Activated CD8-positive, alpha-beta memory T cell treated with anti-CD3 and anti-CD28 coated beads, Interleukin-2, amount 10 ng/mL, durations not matched to agents 7 days and 5 days (primary cell): ENCODE measurements around the gene TPGS1. TPM values are rescaled to one million over a fixed set of nuclear protein-coding genes. Genes with fewer than 3 reads are reported as not detected.

Experiments used
- ATAC-seq: fragments of 150-1000 bp; cut with Tn5 transposase; one replicate; pipeline ENCODE4 v1.10.0; 2021; ENCODE audit warnings: moderate library complexity
- CTCF ChIA-PET: fragments of 350-600 bp; sonication (Branson Sonifier 250); formaldehyde crosslinking; loops from one replicate; lab custom pipeline; 2021; ENCODE audit warnings: antibody characterized with exemption; lab: Charles Lee
- DNase-seq: peaks from one replicate; pipeline ENCODE4 v3.0.0-alpha.2; 2020
- H3K27ac Mint-ChIP-seq: one replicate; pipeline ENCODE4 v1.8.0; 2021; ENCODE audit warnings: mild to moderate bottlenecking, mixed read lengths
- H3K27me3 Mint-ChIP-seq: one replicate; pipeline ENCODE4 v1.8.0; 2021; ENCODE audit warnings: mixed read lengths
- H3K36me3 Mint-ChIP-seq: one replicate; pipeline ENCODE4 v1.8.0; 2021; ENCODE audit warnings: mild to moderate bottlenecking, mixed read lengths
- H3K4me1 Mint-ChIP-seq: one replicate; pipeline ENCODE4 v1.8.0; 2021; ENCODE audit warnings: mixed read lengths
- H3K4me3 Mint-ChIP-seq: one replicate; pipeline ENCODE4 v1.8.0; 2021; ENCODE audit warnings: mild to moderate bottlenecking, moderate library complexity, mixed read lengths
- H3K9me3 Mint-ChIP-seq: one replicate; pipeline ENCODE4 v1.8.0; 2022; ENCODE audit warnings: low read depth, mixed read lengths
- total RNA-seq, 2 experiments: library from RNA; stranded (reverse); gene quantifications; one replicate each; pipeline ENCODE4 v1.2.3, GENCODE V29; 2021

Gene TPGS1
- total RNA-seq, 2 experiments from 2014 or later = 19.4 to 21.6 TPM

DNA sequence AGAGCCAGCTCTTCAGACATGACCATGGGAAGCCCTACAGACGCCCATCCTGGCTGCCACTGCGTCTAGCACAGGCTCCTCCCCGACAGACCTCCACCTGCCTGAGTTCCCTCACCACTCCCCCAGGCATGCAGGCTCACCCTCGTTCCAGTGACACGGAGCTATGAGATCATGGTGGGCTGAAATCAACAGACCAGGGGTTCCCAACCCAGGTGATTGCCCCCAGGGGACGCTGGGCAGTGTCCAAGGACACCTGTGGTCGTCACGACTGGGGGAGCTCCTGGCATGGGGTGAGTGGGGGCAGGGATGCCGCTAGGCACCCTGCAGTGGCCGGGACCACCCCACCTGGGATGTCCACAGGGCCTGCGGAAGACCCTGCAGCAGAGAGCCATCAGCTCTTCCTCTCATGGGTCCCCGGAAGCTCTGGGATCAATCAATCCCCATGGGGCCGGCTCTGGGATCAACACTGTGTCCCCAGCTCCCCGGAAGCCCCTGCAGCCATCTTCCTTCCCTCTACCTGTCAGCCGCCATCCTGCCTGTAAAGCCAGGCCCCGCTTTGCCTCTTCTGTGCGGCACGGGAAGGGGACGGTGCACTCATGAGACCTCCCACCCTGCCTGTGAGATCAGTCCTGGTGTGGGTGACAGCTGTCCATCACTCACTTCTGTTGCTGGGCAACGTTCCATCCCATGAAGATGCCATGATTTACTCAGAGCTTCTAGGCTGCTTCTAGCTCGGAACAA is 23.8 kb upstream of the TPGS1 start:
- DNase-seq (no peak), ATAC-seq (no peak)
- Mint-ChIP-seq H3K4me3 (no peak overlapping the region), H3K9me3 (peaks cover 18% of the 10 kb centered on the region), H3K27me3 (peaks cover 13% of the 10 kb centered on the region), H3K4me1 (peaks cover 8% of the 10 kb centered on the region), H3K27ac (no peak overlapping the region), H3K36me3 (peaks cover 17% of the 10 kb centered on the region)
- CTCF ChIA-PET = no interaction called here

DNA sequence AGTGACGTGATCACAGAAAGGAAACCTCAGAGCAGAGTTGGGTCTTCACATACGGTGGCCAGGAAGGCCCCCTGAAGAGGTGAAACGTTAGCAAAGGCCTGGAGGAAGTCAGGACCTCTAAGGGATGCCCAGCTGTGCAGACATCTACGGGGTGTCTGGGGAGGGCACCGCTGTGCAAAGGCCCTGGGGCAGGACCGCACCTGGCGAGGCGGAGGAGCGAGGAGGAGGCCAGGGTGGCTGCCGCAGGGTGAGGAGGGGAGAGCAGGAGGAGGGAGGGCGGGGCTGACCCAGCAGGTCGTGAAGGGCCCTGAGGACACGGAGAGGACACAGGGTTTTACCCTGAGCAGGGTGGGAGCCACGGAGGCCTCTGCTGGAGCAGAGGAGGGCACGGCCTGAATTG is 22.8 kb upstream of the TPGS1 start:
- CTCF ChIA-PET = no interaction called here
- H3K4me3 Mint-ChIP-seq = no peak overlapping the region
- H3K27me3 Mint-ChIP-seq = peaks cover 13% of the 10 kb centered on the region
- ATAC-seq (no peak), DNase-seq (no peak)
- H3K4me1 Mint-ChIP-seq = peaks cover 9% of the 10 kb centered on the region
- H3K9me3 Mint-ChIP-seq = peaks cover 18% of the 10 kb centered on the region
- H3K36me3 Mint-ChIP-seq = peaks cover 17% of the 10 kb centered on the region
- no peak overlapping the region for H3K27ac Mint-ChIP-seq

DNA sequence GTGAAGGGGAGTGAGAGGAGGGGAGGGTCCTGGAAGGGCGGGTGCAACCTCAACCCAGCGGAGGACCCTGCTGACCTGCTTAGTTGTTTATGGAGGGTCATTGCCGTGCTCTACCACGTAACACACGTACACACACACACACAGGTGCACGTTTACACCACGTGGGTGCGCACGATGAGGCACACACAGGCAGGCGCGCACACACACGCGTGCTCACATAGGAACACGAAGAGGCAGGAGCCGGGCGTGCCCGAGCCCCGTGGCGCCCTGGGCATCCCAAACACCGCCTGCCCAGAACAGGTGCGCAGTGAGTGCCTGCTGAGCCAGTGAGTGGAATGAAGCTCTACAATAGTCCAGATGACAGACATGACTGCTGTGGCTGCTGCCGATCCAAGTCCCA is 22.2 kb upstream of the TPGS1 start:
- no peak overlapping the region for H3K4me3 Mint-ChIP-seq
- DNase-seq (no peak), ATAC-seq (no peak)
- CTCF ChIA-PET = interaction anchor here (1.1 to 2.5 kb wide), 2 partner anchors 11 to 26 kb away, joined by 5 to 6 read pairs; partner anchors contain the start of gene MADCAM1
- peaks cover 9% of the 10 kb centered on the region for H3K4me1 Mint-ChIP-seq
- H3K36me3 Mint-ChIP-seq = peaks cover 14% of the 10 kb centered on the region
- peaks cover 15% of the 10 kb centered on the region for H3K9me3 Mint-ChIP-seq
- peaks cover 13% of the 10 kb centered on the region for H3K27me3 Mint-ChIP-seq
- H3K27ac Mint-ChIP-seq = no peak overlapping the region

DNA sequence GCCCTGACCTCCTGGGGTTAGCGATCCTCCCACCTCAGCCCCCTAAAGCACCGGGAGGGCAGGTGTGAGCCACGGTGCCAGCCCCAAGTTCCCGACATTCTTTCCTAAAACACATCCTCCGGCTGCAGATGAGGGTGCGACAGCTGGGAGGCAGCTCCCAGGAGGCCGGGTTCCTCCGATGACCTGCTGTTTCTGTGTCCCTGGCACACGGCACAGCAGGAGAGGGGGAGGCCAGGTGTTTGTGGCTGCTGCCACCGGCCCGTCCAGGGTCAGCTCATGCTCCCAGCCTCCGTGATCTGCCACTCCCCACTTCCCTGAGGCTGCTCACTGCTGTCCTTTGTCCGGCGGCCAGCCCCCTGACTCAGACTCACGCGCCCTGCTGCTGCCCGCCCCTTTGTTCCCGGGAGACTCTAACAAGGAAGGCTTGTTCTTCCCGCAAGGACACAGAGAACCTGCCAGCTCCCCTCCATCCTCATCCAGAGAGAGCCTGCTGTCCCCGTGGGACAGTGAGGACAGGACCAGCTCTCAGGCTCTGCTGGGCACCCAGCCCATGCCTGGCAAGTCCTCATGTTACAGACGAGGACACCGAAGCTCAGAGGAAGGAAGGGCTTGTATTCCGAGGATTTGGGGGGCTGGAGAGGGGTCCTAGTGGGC is 21.6 kb upstream of the TPGS1 start:
- Mint-ChIP-seq H3K4me3 (no peak overlapping the region), H3K36me3 (peaks cover 8% of the 10 kb centered on the region), H3K27me3 (peaks cover 13% of the 10 kb centered on the region), H3K27ac (no peak overlapping the region), H3K9me3 (peaks cover 8% of the 10 kb centered on the region), H3K4me1 (peaks cover 9% of the 10 kb centered on the region)
- ATAC-seq (no peak), DNase-seq (no peak)
- CTCF ChIA-PET = interaction anchor here (1.1 to 2.5 kb wide), 2 partner anchors 10 to 25 kb away, joined by 5 to 6 read pairs; partner anchors contain the start of gene MADCAM1

DNA sequence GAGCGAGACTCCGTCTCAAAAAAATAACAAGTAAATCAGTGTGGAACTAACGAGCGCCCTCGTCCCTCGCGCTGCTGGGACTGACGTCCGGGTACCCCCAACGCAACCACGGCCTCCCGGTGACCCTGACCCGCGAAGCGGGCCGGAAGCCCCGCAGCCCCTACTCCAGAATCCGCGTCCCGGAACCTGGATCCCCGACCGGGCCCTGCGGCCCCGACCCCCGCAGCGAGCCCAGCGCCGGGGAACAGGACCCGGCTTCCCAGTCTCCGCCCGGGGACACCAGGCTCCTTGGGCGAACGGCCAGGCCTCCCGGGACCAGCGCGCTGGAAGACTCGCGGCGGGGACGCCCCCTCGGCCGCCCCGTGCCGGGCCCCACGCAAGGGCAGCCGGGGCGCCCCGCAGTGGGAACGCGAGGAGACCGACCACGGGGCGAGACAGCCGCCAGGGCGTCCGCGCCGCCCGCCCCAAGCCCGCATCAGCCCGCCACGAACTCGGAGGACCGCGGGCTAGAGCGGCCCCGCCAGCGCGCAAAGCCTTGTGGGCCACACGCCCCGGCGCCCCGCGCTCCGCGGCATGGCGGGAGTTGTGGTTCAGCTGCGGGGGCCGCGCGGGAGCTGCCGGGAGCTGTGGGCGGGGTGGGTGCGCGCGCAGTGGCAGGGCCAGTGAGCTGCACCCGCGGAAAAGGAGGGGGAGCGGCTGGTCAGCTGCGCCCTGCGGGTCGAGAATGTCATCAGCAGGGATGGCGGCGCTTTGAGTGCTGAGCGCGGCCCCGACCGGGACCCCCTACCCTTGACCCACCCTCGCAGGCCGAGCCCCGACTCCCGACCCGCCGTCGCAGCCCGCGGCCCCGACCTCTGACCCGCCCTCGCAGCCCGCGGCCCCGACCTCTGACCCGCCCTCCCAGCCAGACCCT is 18.5 kb upstream of the TPGS1 start:
- peak; percentile 86 for ATAC-seq
- peaks cover 13% of the 10 kb centered on the region for H3K27me3 Mint-ChIP-seq
- H3K4me3 Mint-ChIP-seq = peak overlapping the region; percentile 75
- peaks cover 2% of the 10 kb centered on the region for H3K9me3 Mint-ChIP-seq
- H3K4me1 Mint-ChIP-seq = peaks cover 10% of the 10 kb centered on the region
- peaks cover 2% of the 10 kb centered on the region for H3K36me3 Mint-ChIP-seq
- peak overlapping the region; percentile 82 for H3K27ac Mint-ChIP-seq
- CTCF ChIA-PET = interaction anchor here (0.9 to 2.3 kb wide), 3 partner anchors 18 to 144 kb away, joined by 6 to 22 read pairs (median 13); partner anchors contain the start of genes MIER2 and TPGS1
- peak; percentile 93 for DNase-seq

DNA sequence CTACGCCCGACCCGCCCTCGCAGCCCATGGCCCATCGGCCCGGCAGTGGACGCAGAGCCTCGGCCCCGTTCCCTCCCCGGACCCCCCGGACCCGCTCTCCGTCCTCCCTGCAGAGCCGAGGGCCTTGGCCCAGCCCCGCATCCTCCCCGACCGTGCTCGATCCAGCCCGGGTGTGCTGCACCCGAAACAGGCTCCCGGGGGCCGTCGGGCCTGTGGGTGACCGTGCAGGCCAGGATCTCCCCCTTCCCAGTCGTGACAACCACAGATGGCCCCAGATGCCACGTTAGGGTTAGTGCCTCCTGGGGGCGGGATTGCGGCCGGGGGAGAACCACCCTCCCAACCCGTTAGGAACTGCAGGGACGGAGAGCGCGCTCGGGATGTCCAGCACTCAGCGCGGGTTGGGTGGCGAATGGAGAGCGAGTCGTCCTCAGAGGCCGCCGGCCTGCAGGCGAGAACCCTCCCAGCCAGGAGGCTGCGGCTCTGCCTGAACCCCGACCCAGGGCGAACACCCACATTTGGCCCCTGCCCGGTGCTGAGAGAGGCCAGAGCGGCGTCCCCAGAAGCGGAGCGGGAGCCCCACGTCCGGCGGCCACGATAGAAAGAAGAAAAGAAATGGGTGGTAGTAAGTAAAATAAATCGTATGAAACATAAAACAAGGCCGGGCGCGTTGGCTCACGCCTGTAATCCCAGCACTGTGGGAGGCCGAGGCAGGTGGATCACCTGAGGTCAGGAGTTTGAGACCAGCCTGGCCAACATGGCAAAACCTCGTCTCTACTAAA is 17.7 kb upstream of the TPGS1 start:
- CTCF ChIA-PET = interaction anchor here (0.9 to 2.3 kb wide), 4 partner anchors 17 to 145 kb away, joined by 6 to 22 read pairs (median 10); partner anchors contain the start of genes MIER2 and TPGS1
- H3K4me3 Mint-ChIP-seq = peak overlapping the region; percentile 75
- peaks cover 11% of the 10 kb centered on the region for H3K4me1 Mint-ChIP-seq
- peaks cover 13% of the 10 kb centered on the region for H3K27me3 Mint-ChIP-seq
- DNase-seq (no peak), ATAC-seq (peak; percentile 32)
- peak overlapping the region; percentile 82 for H3K27ac Mint-ChIP-seq
- peaks cover 3% of the 10 kb centered on the region for H3K9me3 Mint-ChIP-seq
- H3K36me3 Mint-ChIP-seq = peaks cover 3% of the 10 kb centered on the region

DNA sequence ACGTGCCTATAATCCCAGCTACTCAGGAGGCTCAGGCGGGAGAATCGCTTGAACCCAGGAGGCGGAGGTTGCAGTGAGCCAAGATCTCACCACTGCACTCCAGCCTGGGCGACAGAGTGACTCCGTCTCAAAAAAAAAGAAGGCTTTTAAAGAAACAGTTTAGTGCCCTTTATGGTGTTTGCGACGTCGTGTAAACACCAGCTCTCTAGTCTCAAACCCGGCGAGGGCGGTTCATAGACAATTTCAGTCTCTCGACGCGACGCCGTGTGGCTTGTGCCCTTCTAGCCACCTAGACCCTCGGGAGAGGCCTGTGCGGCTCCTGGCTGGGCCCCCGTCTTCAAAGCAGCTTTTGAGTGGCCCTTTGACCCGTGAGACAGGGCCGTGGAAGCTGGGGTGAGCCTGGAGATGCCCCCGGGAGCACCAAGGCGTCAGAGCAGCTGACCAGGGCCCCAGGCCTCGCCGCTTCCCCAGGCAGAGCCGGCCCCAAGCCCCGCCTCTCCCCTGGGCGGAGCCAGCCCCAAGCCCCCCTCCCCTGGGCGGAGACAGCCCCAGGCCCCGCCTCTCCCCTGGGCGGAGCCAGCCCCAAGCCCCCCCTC is 16.1 kb upstream of the TPGS1 start:
- Mint-ChIP-seq H3K27me3 (peaks cover 6% of the 10 kb centered on the region), H3K36me3 (peaks cover 3% of the 10 kb centered on the region), H3K4me1 (peaks cover 11% of the 10 kb centered on the region), H3K9me3 (peaks cover 3% of the 10 kb centered on the region), H3K27ac (no peak overlapping the region), H3K4me3 (no peak overlapping the region)
- DNase-seq (peak; percentile 41), ATAC-seq (no peak)
- CTCF ChIA-PET = interaction anchor here (0.7 to 2.6 kb wide), 3 partner anchors 15 to 48 kb away, joined by 3 to 9 read pairs (median 7); no protein-coding TSS in a partner anchor

DNA sequence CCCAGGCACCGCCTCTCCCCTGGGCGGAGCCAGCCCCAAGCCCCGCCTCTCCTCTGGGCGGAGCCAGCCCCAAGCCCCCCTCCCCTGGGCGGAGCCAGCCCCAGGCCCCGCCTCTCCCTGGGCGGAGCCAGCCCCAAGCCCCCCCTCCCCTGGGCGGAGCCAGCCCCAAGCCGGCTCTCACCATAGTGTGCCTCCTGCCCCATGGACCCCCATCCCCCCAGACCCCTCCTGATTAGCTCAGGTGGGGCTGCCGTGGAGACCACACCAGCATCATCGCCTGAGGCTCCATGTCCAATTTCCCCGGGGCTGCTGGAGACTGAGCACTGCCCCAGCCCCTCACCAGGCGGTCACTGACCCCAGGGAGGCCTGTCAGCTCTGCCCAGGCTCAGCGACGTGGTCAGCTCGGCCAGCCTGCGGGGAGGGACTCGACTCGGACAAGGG is 15.2 kb upstream of the TPGS1 start:
- Mint-ChIP-seq H3K4me3 (no peak overlapping the region), H3K27me3 (peaks cover 6% of the 10 kb centered on the region), H3K9me3 (peaks cover 3% of the 10 kb centered on the region), H3K4me1 (peaks cover 11% of the 10 kb centered on the region), H3K36me3 (peaks cover 3% of the 10 kb centered on the region), H3K27ac (no peak overlapping the region)
- DNase-seq (no peak), ATAC-seq (peak; percentile 8)
- CTCF ChIA-PET = interaction anchor here (2.6 kb wide), 1 partner anchor 19 kb away, joined by 9 read pairs; no protein-coding TSS in a partner anchor

DNA sequence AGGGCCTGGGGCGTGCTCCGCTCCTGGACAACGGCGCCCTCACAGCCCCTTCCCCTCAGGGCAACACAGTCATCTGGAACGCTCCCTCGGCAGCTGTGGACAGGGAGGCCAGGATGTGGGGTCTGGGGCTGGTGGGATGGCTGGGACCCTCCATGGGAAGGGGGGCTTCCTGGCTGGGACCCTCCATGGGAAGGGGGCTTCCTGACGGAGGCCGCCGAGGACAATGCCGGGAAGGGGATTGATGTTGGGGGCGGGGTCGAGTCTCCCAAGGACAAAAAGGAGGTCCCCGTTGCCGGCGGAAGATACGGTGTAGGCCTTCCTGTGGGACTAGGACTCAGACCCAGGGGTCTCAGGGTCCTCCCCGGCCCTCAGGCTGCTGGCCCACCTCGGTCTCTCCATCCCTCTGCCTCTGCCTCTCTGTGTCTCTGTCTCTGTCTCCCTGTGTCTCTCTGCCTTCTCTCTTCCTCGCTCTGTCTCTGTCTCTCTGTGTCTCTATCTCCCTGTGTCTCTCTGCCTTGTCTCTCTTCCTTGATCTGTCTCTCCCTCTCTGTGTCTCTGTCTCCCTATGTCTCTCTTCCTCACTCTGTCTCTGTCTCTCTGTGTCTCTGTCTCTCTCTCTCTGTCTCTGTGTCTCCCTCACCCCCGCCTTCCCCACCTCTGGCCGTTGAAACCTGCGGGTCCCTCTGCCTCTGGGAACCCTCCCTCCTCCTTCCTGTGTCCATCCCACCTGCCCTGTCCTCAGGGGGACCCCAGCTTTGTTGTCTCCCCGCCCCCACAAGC is 13.7 kb upstream of the TPGS1 start:
- H3K9me3 Mint-ChIP-seq = peaks cover 3% of the 10 kb centered on the region
- CTCF ChIA-PET = interaction anchor here (3.1 kb wide), 1 partner anchor 12 kb away, joined by 23 read pairs; no protein-coding TSS in a partner anchor
- no peak overlapping the region for H3K27ac Mint-ChIP-seq
- DNase-seq = no peak
- no peak overlapping the region for H3K4me3 Mint-ChIP-seq
- H3K27me3 Mint-ChIP-seq = peaks cover 12% of the 10 kb centered on the region
- H3K36me3 Mint-ChIP-seq = peaks cover 3% of the 10 kb centered on the region
- H3K4me1 Mint-ChIP-seq = peaks cover 8% of the 10 kb centered on the region
- ATAC-seq = no peak

DNA sequence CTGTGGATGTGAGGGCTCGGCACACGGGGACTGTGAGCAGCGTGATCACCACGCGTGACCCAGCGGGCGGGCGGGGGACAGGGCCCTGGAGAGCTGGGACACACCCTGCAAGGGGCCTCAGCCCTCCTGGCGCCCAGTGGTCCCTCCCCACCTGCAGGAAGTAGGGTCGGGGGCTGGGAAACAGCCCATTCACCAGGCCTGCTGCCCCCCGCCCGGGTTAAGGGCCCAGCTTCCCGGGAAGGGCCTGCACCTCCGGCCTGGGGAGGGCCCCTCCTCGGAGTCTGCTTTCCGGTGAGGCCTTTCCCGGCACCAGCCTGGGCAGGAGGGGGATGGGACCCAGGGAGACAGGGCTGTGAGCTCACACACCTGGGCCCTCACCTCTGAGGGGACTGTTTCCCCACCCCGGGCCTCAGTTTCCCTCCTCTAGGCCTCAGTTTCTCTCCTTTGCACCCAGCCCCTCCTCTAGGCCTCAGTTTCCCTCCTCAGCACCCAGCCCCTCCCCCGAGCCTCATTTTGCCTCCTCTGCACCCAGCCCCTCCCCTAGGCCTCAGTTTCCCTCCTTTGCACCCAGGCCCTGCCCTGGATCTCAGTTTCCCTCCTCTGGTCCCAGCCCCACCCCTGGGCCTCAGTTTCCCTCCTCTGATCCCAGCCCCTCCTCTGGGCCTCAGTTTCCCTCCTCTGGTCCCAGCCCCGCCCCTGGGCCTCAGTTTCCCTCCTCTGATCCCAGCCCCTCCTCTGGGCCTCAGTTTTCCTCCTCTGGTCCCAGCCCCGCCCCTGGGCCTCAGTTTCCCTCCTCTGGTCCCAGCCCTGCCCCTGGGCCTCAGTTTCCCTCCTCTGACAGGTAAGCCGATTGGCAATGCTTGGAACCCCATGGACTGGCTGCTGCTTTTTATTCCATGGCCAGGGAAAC is 12.9 kb upstream of the TPGS1 start:
- peaks cover 3% of the 10 kb centered on the region for H3K9me3 Mint-ChIP-seq
- peak; percentile 39 for DNase-seq
- CTCF ChIA-PET = interaction anchor here (3.1 kb wide), 1 partner anchor 11 kb away, joined by 23 read pairs; no protein-coding TSS in a partner anchor
- ATAC-seq = no peak
- peaks cover 7% of the 10 kb centered on the region for H3K4me1 Mint-ChIP-seq
- peaks cover 3% of the 10 kb centered on the region for H3K36me3 Mint-ChIP-seq
- no peak overlapping the region for H3K4me3 Mint-ChIP-seq
- peaks cover 17% of the 10 kb centered on the region for H3K27me3 Mint-ChIP-seq
- H3K27ac Mint-ChIP-seq = no peak overlapping the region
